Measurements from ENCODE around the gene NLRP1.

The NLRP1 gene

GRCh38 chr17:5464717-5465507 is 119.4 kb downstream of the NLRP1 start:
- H3K4me3 ChIP-seq (ENCODE audit: low read depth in 1 of 2, low read length in 2 of 2) = no peak overlapping the region
- no peaks in the 10 kb centered on the region for H3K9me3 ChIP-seq (ENCODE audit: control insufficient read depth in 1 of 2, low read length in 2 of 2)
- H3K27ac ChIP-seq (ENCODE audit: low read length) = no peak overlapping the region
- H3K27me3 ChIP-seq (ENCODE audit: low read depth, low read length) = no peaks in the 10 kb centered on the region
- H3K36me3 ChIP-seq (ENCODE audit: control insufficient read depth in 1 of 2, insufficient read depth in 2 of 2, low read length in 2 of 2) = peaks cover 4 to 15% of the 10 kb centered on the region in 2 donors
- peaks cover 0 to 16% of the 10 kb centered on the region in 2 donors for H3K4me1 ChIP-seq (ENCODE audit: control insufficient read depth in 1 of 2, insufficient read depth in 2 of 2, low read length in 2 of 2)

All from muscle layer of duodenum (tissue), 2 donors.